BJ (cell line): ENCODE measurements around the gene SMC3. TPM values are rescaled to one million over a fixed set of nuclear protein-coding genes. Genes with fewer than 3 reads are reported as not detected.

Experiments used
- CTCF ChIA-PET: fragments of 350-600 bp; formaldehyde crosslinking; extraction: SDS; loops from one replicate; lab custom pipeline; 2021; ENCODE audit warnings: antibody characterized with exemption, inconsistent platforms; lab: Yijun Ruan, JAX
- POLR2A ChIA-PET: fragments of 300-600 bp; sonication (Branson Sonifier 250); formaldehyde crosslinking; extraction: SDS; loops from one replicate; lab custom pipeline; 2021; ENCODE audit warnings: antibody characterized with exemption; lab: Charles Lee
- DNase-seq: peaks from one replicate; pipeline ENCODE4 v3.0.0-alpha.2; 2011; ENCODE audit warnings: low read depth
- H3K27me3 ChIP-seq: 2 replicates; pipeline ENCODE4 v1.6.0; 2011; ENCODE audit warnings: low read length; ENCODE audit not compliant: control insufficient read depth, insufficient read depth
- H3K36me3 ChIP-seq: 2 replicates; pipeline ENCODE4 v1.5.1; 2011; ENCODE audit warnings: low read length; ENCODE audit not compliant: control insufficient read depth, insufficient read depth
- H3K4me3 ChIP-seq: 2 replicates; pipeline ENCODE4 v1.5.1; 2011; ENCODE audit warnings: low read depth, mild to moderate bottlenecking, control low read depth, low read length
- polyA plus RNA-seq: library from polyadenylated mRNA; depleted of rRNA; stranded (reverse); fragments of >200 nt; gene quantifications from 2 replicates; pipeline ENCODE4 v1.2.3, GENCODE V29; 2011
- TF ChIP-seq, protein P1 (sequence below): IDR thresholded peaks from 2 replicates; pipeline ENCODE4 v1.5.1; 2011; ENCODE audit warnings: low read depth, mild to moderate bottlenecking, control low read depth, inconsistent platforms, low read length, moderate library complexity; ENCODE audit not compliant: insufficient read depth

The SMC3 gene
- polyA plus RNA-seq, 1 experiment: 5.7 TPM

DNA sequence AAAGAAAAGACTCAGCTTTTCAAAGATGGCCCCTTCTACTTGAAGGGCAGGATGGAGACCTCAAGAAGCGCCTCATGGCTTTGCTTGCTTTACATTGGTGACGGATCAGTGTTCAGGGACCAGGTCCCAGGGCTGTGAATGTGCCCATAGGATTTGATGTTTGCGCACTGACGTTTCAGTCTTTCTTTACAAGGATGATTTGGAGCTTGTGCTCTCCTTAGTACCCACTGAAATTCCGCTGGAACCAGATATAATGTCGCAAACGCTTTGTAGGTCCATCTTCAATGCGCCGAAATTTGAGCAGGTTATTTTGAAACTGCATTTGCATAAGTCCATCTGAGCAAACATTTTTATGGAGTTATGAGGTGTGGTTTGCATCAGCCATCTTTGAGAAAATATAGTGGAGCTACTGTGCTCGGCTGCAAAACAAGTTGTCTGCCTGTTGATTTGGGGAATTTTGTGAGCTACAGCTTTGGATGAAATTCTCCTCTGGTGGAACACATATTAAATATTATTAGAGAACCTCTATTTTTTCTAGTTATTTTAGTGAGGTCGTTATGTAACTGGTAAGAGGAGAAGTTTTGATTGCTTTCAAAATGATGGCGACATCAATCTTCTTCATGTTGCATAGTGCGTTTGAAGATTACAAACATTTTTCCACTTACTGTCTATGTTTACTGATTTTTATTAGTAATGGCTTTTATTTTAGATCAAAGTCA, 79.1 kb downstream of the SMC3 start:
- Histone ChIP-seq H3K36me3 (no peaks in the 10 kb centered on the region), H3K27me3 (peaks cover 45% of the 10 kb centered on the region), H3K4me3 (no peak overlapping the region)
- ChIA-PET POLR2A (no interaction called here), CTCF (no interaction called here)
- DNase-seq: no peak
- TF ChIP-seq, protein P1, sequence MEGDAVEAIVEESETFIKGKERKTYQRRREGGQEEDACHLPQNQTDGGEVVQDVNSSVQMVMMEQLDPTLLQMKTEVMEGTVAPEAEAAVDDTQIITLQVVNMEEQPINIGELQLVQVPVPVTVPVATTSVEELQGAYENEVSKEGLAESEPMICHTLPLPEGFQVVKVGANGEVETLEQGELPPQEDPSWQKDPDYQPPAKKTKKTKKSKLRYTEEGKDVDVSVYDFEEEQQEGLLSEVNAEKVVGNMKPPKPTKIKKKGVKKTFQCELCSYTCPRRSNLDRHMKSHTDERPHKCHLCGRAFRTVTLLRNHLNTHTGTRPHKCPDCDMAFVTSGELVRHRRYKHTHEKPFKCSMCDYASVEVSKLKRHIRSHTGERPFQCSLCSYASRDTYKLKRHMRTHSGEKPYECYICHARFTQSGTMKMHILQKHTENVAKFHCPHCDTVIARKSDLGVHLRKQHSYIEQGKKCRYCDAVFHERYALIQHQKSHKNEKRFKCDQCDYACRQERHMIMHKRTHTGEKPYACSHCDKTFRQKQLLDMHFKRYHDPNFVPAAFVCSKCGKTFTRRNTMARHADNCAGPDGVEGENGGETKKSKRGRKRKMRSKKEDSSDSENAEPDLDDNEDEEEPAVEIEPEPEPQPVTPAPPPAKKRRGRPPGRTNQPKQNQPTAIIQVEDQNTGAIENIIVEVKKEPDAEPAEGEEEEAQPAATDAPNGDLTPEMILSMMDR: no peak

DNA sequence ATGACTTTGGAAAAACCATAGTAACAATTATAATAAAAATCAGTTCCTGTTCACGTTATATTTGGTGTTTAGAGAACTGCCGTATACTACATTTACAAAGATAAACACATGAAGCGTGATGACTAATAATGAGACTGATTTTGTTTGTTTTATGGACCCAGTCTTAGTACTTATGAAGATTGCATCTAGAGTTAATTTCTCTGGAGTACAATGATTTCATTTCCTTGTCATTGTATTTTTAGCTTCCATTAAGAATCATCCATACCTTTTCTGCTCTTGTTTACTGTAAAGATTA, 79.6 kb downstream of the SMC3 start:
- H3K4me3 ChIP-seq: no peak overlapping the region
- CTCF ChIA-PET: no interaction called here
- POLR2A ChIA-PET: no interaction called here
- TF ChIP-seq, protein P1: no peak
- H3K36me3 ChIP-seq: no peaks in the 10 kb centered on the region
- DNase-seq: no peak
- peaks cover 45% of the 10 kb centered on the region for H3K27me3 ChIP-seq

DNA sequence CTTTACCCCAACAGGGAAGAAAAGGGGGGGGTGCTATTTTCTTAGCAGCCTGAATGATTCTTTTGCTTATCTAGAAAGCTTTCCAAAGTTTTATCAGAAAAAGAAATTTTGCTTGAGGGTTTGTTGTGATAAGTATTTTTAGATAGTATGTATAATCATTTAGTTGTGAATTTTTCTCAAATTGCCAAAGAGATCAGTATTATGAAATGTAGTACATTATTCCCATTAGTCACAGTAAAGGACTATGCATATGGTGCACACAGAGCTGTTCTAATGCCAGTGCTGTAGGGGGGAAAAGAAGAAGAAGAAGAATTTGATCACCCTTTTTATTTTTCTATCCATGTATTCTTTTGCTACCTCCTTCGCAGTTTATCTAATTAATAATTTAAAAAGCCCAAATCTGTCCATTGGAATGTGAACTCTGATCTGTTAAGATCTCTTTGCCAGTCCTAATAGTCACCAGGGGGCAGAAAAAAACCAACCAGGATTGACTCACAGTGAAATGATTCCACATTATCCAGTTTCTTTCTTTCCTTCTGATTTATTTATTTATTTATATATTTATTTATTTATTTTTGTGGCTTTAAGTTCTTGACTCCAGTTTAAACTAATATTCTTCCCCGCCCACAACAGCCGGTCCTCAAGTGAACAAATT, 81.3 kb downstream of the SMC3 start:
- Histone ChIP-seq H3K27me3 (peaks cover 31% of the 10 kb centered on the region), H3K36me3 (no peaks in the 10 kb centered on the region), H3K4me3 (no peak overlapping the region)
- no peak for DNase-seq
- TF ChIP-seq, protein P1: no peak
- ChIA-PET CTCF (interaction anchor here (1.1 kb wide), 1 partner anchor 24 kb away, joined by 3 read pairs; no protein-coding TSS in a partner anchor), POLR2A (interaction anchor here (0.8 kb wide), 1 partner anchor 23 kb away, joined by 4 read pairs; no protein-coding TSS in a partner anchor)

DNA sequence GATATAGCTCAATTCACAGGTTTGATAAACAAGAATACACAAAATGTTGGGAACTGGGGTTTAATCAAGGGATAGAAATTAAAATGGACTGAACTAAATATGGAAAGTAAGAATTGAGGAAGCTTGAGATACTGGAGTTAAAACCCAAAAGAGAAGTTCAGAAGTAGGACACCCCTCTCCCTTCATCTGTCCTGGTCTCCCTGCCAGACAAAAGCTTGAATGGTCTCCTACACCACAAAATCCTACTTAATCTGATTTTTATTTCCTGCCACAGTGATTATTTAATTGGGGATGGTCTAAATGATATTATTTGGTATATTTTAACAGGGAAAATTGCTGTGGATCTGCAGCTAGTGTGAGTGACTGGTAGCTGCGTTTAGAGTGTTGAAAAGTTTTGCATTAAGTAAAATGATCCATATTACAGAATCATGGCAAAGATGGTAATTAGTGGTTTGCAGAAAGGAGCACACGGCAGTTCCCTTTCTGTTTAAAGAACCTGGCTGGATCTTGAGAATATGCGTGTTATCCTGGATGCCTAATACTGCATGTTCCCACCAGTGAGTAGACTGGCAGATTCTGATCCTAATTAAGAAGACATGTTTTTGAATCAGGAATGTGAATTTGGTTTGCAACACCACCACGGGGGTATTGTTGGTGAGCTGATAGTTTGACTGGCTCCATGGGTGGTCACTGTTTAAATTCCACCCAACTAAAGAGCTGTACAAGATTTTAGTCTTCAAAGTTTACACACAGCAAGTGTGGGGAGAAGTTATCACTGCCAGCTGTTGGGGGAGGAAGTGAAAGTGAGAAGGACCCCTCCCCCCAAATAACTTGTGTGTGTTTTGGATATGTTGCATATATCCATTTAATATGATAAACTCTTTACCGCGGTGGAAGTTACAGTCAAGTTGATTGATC, 82.1 kb downstream of the SMC3 start:
- CTCF ChIA-PET: interaction anchor here (1.1 kb wide), 1 partner anchor 23 kb away, joined by 3 read pairs; no protein-coding TSS in a partner anchor
- H3K4me3 ChIP-seq: no peak overlapping the region

More for the DNA sequence above, 82.1 kb downstream of the SMC3 start:
- Histone ChIP-seq H3K27me3 (peaks cover 33% of the 10 kb centered on the region), H3K36me3 (no peaks in the 10 kb centered on the region)
- TF ChIP-seq, protein P1: no peak
- no peak for DNase-seq
- POLR2A ChIA-PET: no interaction called here
